GM18511 (cell line): Measurements from ENCODE around the gene HSD17B10.
"Not testable (repeated sequence)": the region's sequence is repeated elsewhere in the genome, so short reads cannot be mapped to it uniquely, and the experiment has no call there.

Source experiments
- ATAC-seq: cut with Tn5 transposase; IDR thresholded peaks from one replicate; pipeline ENCODE4 v1.9.1; 2021; ENCODE audit warnings: mild to moderate bottlenecking, moderate library complexity; ENCODE audit not compliant: unreplicated experiment

Gene HSD17B10

GRCh38 chrX:53438174-53438831 is 4.1 kb upstream of the HSD17B10 start:
- no peak for ATAC-seq

- ATAC-seq, result no peak
Measured at GRCh38 chrX:53437206-53437605, 3.0 kb upstream of the HSD17B10 start.

GRCh38 chrX:53435997-53436396 is 1.8 kb upstream of the HSD17B10 start:
- peak; percentile 75 for ATAC-seq

- ATAC-seq, result no peak
Measured at GRCh38 chrX:53430231-53430630, 3.9 kb downstream of the HSD17B10 start.

GRCh38 chrX:53429755-53430154 is 4.4 kb downstream of the HSD17B10 start:
- ATAC-seq, result no peak

- no peak for ATAC-seq
Measured at GRCh38 chrX:53422861-53423306, 11.3 kb downstream of the HSD17B10 start, which contains the start of gene RIBC1. Gene RIBC1 (plus strand): TSS chrX:53422873. CDS start chrX:53426277, 3,404 bp downstream.

- ATAC-seq, result peak; percentile 92
Measured at GRCh38 chrX:53422086-53422860, 11.9 kb downstream of the HSD17B10 start, which contains the start of gene SMC1A. Gene SMC1A (minus strand): TSS chrX:53422654. CDS start chrX:53422600, 54 bp downstream.

- peak; percentile 26 for ATAC-seq
Measured at GRCh38 chrX:53421772-53422085, 12.4 kb downstream of the HSD17B10 start.

GRCh38 chrX:53421125-53421524 is 13.0 kb downstream of the HSD17B10 start:
- ATAC-seq, result no peak

- not testable (repeated sequence) for ATAC-seq
Measured at GRCh38 chrX:53420351-53420750, 13.8 kb downstream of the HSD17B10 start.

- ATAC-seq, result no peak
Measured at GRCh38 chrX:53412446-53412845, 21.7 kb downstream of the HSD17B10 start.

- ATAC-seq, result no peak
Measured at GRCh38 chrX:53403535-53403934, 30.6 kb downstream of the HSD17B10 start.

GRCh38 chrX:53398216-53398615 is 36.0 kb downstream of the HSD17B10 start:
- no peak for ATAC-seq

- no peak for ATAC-seq
Measured at GRCh38 chrX:53395605-53396298, 38.4 kb downstream of the HSD17B10 start.

GRCh38 chrX:53383376-53384076 is 50.6 kb downstream of the HSD17B10 start:
- ATAC-seq, result no peak
